Mammary epithelial cell (primary cell): ENCODE results near the gene NKX6-2.

Source experiments
- EZH2 ChIP-seq: IDR thresholded peaks from 2 replicates; pipeline ENCODE4 v1.6.1; 2012; ENCODE audit warnings: low read length, inconsistent platforms, borderline replicate concordance
- TF ChIP-seq, protein P1 (sequence below), 2 donors: IDR thresholded peaks in 1 of 2; conservative IDR thresholded peaks in 1 of 2; 2 replicates each; pipeline ENCODE4 v1.5.1; 2011 to 2012; ENCODE audit warnings: inconsistent platforms in 2 of 2, low read length in 2 of 2, mild to moderate bottlenecking in 2 of 2, control low read depth in 1 of 2, low read depth in 1 of 2; ENCODE audit not compliant: insufficient read depth in 1 of 2; ENCODE audit errors: extremely low read depth in 1 of 2

DNA sequence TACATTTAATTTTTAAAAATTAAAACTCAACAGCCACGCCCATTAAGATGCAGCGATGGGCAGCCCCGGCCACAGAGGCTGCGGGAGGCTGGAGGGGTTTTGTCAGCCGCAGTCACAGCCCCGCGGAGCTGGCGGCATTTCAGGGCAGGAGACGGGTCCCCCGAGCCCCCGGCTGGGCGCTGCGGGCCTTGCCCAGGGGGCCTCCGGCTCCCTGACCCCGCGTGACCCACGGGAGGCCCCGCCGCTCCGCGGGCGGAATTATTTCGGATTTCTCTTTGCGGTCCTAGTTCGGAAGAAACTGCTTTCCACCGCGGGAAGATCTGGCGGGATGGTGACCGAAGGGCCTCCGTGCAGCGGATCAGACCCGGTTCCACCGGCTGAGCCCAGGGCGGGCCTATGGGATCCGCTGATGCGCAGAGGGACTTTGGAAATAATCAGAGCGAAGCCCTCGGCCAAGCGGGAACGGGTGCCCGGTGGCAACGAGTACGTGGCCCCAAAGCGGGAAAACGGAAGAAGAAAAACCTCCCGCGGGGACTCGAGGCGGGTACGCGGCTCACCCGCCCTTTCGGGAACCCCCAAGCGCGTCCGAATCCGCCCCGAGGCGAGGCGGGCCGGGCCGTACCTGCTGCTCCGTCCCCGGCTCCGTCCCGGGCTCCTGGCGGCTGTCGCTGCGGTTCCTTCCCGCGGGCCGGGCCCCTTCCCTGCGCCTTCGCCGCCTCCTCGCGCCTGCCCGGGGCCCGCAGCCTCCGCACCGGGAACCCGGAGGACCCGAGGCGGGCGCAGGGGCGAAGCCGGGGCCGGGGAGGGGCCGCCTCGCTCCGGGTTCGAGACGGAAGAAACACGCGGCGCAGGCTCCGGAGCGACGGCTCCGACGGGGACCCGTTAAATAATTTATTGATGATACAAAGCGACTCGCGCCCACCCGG is 1.7 kb downstream of the NKX6-2 start:
- TF ChIP-seq, protein P1, sequence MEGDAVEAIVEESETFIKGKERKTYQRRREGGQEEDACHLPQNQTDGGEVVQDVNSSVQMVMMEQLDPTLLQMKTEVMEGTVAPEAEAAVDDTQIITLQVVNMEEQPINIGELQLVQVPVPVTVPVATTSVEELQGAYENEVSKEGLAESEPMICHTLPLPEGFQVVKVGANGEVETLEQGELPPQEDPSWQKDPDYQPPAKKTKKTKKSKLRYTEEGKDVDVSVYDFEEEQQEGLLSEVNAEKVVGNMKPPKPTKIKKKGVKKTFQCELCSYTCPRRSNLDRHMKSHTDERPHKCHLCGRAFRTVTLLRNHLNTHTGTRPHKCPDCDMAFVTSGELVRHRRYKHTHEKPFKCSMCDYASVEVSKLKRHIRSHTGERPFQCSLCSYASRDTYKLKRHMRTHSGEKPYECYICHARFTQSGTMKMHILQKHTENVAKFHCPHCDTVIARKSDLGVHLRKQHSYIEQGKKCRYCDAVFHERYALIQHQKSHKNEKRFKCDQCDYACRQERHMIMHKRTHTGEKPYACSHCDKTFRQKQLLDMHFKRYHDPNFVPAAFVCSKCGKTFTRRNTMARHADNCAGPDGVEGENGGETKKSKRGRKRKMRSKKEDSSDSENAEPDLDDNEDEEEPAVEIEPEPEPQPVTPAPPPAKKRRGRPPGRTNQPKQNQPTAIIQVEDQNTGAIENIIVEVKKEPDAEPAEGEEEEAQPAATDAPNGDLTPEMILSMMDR (conservative IDR thresholded peaks at IDR 0.05 in 1 of 2, IDR thresholded peaks at IDR 0.05 in 1 of 2; ENCODE audit: extremely low read depth in 1 of 2, insufficient read depth in 1 of 2, low read depth in 1 of 2, low read length in 2 of 2): no peak
- no peak for TF ChIP-seq EZH2
